NCI-H510A (cell line): ENCODE measurements around the gene RBP5.

ENCODE experiments used
- DNase-seq: peaks from one replicate; lab custom pipeline; 2025; lab: John Stamatoyannopoulos, UW

The RBP5 gene

GRCh38 chr12:7145671-7146070 lies 17.0 kb upstream of the RBP5 start:
- DNase-seq = no peak

GRCh38 chr12:7144414-7145120 lies 15.9 kb upstream of the RBP5 start:
- DNase-seq = no peak

DNA sequence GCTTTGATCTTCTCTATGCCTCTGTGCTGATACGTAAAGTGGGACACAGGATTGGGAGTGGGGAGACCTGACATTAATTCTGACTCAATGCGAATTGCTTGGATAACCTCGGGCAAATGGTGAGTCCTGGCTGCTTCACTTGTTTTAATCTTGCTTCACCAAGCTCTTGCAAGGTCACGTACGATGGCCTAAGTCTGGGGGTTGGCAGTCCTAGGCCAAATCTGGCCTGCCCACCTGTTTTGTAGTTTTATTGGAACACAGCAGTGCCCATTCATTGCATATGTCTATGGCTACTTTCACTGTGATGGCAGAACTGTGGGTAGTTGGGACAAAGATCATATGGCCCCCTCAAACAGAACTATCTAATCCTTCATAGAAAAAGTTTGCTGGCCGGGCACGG lies 14.9 kb upstream of the RBP5 start:
- DNase-seq = no peak

GRCh38 chr12:7142809-7143465 lies 14.2 kb upstream of the RBP5 start:
- DNase-seq = no peak

- no peak for DNase-seq
Measured at GRCh38 chr12:7142056-7142644, 13.5 kb upstream of the RBP5 start.

GRCh38 chr12:7141351-7142005 lies 12.8 kb upstream of the RBP5 start:
- no peak for DNase-seq

DNA sequence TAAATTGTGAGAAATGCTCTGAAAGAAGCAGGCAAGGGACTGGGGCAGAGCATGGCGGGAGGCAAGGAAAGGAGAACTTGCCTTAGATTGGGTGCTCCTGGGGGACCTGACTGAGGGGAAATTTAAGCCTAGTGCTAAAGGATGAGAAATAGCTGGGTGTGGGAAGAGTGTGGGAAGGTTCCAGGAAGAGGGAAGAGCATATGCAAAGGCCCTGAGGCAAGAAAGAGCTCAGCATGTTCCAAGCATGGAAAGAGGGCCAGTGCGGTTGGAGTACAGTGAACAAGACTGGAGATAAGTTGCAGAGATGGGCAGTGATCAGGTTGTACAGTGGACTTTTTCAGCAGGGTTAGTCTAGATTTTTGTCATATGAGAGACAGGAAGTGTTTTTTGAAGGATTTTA lies 10.5 kb upstream of the RBP5 start:
- no peak for DNase-seq

- no peak for DNase-seq
Measured at GRCh38 chr12:7137908-7138307, 9.2 kb upstream of the RBP5 start.

- DNase-seq = no peak
Measured at GRCh38 chr12:7136676-7137075, 8.0 kb upstream of the RBP5 start.

DNA sequence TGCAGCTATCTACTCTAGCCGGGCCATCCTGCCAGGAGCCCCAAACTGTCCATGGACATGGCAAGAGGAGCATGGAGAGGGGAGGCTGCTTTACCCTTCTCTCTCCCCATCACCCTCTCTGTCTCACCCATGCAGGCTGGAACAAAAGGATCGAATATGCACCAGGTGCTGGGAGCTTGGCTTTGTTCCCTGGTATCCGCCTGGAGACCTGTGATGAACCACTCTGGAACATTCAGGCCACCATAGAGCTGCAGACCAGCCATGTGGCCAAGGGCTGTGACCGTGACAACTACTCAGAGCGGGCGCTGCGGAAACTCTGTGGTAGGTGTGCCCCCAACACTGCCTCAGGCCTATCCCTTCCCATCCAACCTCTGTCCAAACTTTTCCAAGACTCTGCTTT lies 7.4 kb upstream of the RBP5 start:
- no peak for DNase-seq

- DNase-seq = no peak
Measured at GRCh38 chr12:7134396-7135166, 5.9 kb upstream of the RBP5 start.

- DNase-seq = no peak
Measured at GRCh38 chr12:7131502-7131866, 2.8 kb upstream of the RBP5 start.

DNA sequence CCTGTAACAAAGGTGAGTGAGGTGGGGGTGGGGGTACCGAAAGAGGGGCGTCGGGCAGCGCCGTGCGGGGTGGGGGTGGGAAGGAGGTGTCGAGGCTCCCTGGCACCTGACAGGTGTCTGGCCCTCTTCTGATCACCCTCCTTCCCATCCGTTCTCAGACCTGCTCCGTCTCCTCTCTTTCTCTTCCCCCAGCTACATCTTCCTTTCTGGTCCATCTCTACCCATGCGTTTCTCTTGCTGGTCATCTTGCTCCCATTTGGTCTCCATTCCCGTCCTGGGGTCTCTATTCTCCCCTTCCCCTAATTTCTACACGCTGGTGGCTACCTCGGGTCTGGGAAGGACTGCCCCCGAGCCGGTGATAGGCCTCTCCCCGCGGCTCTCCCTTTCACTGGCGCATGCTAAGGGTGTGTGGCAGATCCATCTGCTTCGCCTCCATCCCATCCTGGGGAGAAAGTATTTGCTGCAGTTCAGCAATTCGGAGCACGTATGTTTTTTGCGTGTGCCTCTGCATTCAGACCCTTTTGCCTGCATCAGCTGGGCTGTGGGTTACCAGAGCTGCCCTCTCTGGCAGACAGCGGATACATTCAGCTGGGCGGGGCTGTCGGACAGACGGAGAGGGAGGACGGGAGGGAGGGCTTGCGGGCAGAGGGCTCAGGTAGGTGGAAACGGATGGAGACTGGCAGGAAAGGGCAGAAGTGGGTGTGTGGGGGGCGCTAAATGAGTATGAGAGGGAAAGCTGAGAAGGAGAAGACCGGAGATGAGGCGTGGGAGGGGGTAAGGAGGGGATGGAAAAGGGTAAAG lies 2.2 kb upstream of the RBP5 start:
- DNase-seq = peak; percentile 54

DNA sequence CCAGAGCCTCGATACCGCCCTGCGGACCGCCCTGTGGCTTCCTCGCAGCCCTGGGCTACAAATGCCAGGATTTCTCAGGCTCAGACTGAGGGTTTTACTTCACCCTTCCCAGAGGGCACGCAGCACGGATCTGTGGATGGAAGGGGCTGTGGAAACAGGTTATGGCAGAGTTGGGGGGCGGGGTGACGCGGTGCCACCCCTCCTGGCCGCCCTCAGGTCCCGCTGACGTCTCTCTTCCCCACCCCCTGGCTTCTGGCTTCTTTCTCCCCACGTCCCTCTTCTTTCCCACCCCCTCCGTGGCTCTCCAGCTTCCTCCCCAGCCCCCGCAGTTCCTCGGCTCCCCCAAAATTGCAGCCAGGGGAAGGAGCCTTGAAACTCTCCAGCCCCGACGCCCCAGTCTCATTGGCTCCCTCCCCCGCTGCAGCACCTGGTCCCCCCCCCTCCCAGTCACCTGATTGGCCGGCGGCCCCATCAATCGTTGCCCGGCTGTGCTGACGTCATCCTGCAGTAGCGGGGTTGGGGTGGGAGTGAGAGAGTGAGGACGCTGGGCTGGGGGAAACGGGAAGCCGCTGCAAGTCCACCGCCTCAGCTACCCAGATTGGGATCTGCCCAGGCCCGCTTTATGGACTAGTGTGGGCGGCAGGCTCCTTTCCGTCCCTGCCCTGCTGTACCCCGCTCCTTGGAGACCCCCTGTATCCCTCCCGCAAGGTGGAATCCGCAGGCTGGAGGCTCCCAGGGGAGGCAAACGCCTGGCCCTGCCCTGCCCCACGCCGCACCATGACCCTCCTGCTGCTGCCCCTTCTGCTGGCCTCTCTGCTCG lies 1.4 kb upstream of the RBP5 start, which contains the start of gene CLSTN3:
Gene CLSTN3, plus strand, starts transcription at position 500 of the 820 bp plus-strand sequence. Its CDS starts 278 bp downstream, at position 778.
- peak; percentile 28 for DNase-seq

- DNase-seq = no peak
Measured at GRCh38 chr12:7129287-7129871, 690 bp upstream of the RBP5 start.

DNA sequence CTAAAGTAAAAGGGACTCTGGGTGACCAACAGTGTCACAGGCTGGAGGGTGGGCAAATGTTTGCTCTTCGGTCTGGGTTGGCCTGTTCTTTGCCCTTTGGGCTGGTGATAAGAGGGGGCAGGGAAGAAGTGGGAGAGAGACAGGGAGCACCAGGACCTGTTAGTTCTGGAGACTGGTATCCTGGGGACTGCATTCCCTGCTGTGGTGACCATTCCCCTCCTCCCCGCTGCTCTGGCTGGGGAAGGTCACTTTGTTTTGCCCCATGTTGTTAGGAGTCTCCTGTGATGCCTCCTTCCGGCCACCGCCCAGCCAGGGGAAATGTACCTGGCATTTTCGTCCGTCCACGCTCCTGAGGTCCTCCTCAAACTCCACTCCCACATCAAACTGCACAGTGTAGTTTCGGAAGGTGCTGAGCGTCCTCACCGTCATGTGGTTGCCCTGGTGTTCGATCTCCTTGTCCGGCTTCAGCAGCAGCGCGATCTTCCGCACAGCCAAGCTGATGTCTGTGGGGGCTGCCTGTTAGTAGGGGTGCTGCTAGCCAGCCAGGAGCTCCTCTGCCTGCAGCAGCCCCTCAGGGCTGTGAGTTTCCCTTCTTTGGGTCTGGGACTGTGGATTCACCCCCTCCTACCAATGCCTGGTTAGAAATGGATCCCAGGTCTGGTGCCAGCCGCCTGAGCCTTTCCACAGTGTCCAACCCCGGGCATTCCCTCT lies 618 bp downstream of the RBP5 start:
- DNase-seq = no peak

DNA sequence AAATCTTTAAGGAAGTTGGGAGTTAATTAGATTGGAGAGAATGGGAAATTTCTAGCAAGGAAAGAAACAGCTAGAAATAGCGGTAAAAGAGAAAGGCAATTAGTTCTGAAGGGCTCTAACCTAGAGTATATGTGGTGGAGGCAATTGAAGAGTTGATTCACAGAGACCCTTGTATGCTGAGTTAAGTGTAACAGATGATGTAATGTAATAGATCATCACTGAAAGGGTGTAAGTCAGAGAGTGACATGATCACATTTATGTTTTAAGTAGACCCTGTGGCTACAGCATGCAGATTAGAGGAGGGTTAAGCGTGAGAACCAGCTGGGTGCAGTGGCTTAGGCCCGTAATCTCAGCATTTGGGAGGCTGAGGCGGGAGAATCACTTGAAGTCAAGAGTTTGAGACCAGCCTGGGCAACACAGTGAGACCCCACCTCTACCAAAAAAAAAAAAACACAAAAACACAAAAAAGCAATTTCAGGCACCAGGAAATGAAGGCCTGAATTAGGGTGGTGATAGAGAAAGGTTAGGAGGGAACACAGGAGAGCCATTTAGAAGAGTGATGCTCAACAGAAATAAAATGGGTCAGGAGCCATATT lies 3.0 kb downstream of the RBP5 start:
- no peak for DNase-seq

DNA sequence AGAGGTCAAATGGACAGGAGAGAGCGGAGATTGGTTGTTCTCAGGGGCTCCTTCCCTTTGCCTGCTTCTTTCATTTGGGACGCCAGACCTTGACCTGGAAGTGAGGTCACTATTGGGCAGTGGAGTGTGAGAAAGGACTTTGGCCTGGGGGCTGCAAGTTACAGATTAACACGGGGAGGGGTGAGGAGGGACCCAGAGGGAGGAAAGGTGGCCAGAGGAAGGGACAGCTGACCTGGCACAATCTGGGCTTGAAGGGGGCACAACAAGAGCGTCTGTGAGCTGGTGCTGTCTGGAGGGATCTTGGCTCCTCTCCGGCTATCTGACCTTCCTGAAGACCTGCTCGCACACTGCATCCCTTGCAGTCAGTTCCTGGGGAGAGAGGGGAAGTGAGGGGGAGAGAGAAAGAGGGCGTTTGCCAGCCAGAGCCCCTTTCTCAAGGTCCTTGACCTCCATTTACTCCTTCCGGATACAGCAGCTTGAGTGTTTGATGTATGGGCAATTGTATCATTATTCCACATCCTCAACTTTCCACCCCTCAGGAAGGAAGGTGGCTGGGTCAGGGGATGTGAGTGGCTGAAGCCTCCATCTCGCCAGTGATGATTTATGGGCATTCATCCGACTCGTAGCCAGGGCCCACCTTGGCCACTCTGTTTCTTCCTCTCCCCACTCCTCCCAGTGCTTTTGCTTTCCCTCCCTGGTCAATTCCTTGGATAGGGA lies 4.7 kb downstream of the RBP5 start:
- DNase-seq = no peak
